Glomerular endothelial cell (primary cell): ENCODE results near the gene PGAM2. TPM values are rescaled to one million over a fixed set of nuclear protein-coding genes. Genes with fewer than 3 reads are reported as not detected.

Source experiments
- DNase-seq: peaks from one replicate; pipeline ENCODE4 v3.0.0-alpha.2; 2011; ENCODE audit warnings: low read depth, low spot score; ENCODE audit errors: extremely low read depth
- total RNA-seq: library from RNA; depleted of rRNA; stranded (reverse); fragments of >200 nt; gene quantifications from 2 replicates; pipeline ENCODE4 v1.2.3, GENCODE V29; 2015

The PGAM2 gene
- total RNA-seq, 1 donor from 2014 or later = not detected

DNA sequence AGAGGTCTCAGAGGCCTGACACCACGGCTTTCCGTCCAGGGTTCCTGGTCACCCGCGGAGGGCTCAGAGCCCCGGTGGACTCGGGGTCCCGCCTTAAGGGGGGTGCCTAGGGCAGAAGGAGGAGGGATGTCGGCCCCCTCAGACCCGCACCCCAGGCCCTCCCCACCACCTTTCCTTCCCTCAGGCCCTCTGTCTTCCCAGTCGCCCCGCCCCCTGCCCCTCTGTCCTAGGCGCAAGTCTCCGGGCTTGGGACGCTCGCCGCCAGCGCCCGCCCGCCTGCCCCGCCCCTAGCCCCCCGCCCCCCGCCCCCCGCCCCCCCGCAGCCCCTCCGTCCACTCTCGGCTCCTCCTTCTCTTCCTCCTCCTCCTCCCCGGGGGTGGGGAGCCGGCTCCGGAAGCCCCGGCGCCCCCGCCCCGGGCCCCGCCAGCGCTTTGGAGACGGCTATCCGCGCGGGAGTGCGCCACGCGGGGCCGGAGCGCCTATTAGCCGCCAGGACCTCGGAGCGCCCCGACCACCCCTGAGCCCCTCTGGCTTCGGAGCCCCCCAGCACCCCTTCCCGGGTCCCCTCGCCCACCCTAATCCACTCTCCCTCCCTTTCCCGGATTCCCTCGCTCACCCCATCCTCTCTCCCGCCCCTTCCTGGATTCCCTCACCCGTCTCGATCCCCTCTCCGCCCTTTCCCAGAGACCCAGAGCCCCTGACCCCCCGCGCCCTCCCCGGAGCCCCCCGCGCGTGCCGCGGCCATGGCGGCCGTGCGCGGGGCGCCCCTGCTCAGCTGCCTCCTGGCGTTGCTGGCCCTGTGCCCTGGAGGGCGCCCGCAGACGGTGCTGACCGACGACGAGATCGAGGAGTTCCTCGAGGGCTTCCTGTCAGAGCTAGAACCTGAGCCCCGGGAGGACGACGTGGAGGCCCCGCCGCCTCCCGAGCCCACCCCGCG, 38.8 kb upstream of the PGAM2 start, which contains the start of gene AEBP1:
Gene AEBP1, plus strand, starts transcription at position 423 of the 937 bp plus-strand sequence. Its CDS starts 321 bp downstream, at position 744.
- no peak for DNase-seq

DNA sequence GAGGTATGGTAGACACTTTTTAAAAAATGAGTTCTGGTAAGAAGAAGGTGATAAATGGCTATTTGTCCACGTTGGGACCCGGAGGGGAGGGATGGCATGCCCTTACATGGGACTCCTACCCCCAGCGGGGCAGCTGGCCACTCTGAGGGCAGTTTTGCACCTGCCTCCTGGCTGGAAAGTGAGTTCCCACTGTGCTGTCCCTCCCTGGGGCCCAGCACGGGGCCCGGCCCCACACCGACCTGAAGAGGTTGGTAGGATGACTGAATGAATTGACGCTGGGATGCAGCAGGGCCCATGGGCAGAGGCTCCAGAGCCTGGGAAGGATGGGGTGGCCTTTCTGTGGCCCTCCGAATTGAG, 38.2 kb upstream of the PGAM2 start:
- no peak for DNase-seq

DNA sequence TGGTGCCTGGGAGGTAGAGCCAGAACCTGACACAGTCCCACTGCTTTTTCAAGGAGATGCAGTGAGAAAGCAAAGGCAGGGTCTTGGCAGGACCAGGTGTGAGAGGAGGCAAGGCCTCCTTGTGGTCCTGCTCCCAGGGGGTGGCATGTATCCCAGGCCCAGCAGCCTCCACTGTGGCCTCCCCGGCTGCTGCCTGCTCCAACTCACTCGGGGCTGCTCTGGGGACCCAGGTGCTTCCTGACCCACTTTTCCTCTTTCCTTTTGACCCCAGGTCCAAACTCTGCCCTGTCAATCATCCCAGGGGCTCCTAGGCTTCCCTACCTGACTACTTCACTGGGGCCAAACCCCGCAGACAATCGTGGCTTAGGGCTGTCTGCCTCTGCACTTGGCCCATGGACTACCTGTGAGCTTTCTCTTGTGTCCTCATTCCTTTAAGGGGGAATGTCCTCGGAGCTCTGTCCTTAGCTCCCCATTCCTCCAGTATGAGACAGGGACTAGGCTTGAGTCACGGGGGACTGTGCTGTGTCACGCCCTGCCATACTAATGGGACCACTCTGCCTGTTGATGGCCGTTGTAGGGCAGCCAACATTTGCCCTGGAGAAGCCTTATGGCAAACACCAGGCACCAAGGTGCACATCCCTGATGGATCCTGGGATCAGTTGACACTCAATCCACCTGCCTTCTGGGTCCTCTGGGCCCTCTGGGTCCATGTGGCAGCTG, 37.6 kb upstream of the PGAM2 start:
- no peak for DNase-seq

DNA sequence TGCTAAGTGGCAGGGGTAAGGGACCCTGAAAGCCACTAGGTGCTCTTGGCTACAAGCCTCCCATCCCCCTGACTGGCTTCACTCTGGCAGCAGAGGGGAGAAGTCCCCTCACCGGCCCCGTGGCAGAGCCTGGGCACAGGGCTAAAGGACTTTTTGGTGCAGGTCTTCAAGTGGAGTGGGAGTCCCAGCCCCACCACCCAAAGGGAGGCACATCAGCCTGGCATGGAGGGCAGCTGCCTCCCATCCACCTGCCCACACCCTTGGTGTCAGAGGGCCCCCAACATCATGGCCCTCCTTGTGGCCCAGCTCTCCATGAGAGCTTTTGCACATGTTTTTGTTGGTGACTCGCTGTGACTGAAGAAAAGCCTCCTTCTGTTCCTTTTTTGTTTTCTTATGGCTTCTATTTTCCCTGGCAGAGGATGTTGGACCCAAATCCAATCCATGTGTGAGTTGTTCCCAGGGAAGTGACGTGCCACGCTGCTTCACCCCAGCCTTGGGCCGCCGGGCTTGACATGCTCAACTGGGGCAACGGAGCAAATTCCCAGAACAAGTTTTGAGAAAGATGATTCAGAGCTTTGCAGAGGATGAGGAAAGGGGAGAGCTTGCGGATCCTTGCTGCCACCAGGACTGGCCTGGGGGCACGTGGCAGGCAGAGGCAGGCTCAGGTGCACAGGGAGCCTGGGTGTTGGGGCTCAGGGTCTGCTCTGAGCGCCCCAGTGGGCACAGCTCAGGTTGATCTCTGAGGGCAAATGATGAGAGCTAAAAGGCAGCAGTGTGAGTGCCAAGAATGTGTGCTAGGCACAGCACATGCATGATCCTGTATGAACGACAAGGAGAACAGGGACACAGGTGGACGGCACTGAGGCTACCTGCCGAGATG, 36.8 kb upstream of the PGAM2 start:
- DNase-seq = no peak

DNA sequence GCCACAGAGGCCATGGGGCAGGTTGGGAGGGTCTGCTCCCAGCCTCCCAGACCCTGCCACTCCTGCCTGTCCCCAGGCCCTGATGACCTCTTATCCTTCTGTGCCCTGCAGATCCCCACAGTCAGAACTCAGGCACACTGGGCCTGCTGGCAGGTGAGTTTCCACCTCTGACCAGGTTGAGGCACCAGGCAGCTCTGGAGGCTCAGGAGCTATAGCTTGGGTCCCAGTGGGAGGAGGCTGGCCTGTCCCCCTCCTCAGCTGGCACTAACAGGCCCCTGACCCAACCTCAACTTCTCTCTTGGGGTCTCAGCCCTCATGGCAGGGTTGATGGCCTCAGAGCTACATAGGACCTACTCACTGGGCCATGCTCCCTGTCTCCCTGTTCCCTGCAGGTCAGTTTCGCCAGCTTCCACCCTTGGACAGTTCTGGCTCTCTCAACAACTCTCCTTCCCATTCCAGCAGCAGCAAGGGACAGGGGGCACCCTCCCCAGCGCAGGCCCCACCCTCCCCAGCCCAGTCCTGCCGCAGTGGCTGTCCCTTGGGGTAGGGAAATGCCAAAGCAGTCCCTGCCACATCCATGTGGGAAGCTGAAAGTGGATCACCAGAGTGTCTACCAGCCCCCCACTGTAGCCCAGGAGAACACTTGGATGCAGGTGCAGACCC, 36.1 kb upstream of the PGAM2 start:
- no peak for DNase-seq

DNA sequence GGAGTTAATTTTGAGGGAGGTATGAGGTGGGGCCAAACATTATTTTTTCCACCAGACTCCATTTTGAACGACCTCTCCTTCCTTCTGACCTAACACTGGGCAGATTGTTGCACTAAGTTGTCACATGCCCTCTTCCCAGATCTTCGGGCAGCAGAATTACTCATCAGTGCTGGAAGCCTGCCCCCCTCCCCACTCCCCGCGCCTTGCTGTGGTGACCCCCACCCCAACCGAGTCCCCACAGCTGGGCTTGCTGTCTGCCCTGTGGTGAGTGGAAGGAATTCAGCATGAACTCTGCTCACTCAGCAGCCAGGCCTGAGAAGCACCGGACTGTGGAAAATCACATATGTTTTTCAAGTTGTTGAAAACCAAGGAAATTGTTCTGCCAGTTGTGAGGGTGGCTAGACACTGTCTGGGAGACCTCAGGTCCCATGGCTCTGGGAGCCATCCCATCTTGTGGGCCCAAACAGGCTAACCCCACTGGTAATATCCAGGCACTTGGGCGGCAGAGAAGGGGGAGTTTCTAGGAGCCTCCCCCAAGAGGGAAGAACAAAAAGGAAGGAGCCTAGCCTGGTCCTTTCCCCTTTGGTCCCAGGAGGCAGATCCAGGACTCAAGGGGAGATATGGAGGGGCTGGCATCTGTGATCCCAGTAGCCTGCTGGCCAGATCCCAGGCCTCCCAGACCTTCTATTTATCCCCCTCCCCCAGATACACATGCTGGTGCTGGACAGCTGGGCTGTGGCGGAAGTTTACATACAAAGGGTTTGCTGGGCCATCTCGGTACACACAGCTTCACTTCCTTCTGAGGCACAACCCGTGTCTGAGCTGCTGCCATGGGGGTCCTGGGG, 35.3 kb upstream of the PGAM2 start:
- DNase-seq = no peak

DNA sequence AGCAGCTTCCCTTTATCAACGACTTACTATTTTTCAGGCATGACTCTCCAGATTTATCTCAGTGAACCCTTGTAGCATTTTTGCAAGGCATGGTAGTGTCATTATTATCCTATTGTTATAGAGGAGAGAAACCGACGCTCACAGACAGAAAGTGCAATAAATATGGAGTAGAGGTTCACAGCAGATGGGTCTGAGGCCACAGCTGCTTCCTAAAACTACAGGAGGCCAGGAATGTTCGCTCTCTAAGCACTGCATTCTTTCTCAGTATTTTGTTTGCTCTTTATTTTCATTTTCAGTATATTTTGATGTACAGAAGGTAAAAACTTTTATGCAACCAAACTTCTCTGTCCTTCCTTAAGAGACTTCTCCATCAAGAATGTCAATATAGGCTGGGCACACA, 34.3 kb upstream of the PGAM2 start:
- DNase-seq = no peak

DNA sequence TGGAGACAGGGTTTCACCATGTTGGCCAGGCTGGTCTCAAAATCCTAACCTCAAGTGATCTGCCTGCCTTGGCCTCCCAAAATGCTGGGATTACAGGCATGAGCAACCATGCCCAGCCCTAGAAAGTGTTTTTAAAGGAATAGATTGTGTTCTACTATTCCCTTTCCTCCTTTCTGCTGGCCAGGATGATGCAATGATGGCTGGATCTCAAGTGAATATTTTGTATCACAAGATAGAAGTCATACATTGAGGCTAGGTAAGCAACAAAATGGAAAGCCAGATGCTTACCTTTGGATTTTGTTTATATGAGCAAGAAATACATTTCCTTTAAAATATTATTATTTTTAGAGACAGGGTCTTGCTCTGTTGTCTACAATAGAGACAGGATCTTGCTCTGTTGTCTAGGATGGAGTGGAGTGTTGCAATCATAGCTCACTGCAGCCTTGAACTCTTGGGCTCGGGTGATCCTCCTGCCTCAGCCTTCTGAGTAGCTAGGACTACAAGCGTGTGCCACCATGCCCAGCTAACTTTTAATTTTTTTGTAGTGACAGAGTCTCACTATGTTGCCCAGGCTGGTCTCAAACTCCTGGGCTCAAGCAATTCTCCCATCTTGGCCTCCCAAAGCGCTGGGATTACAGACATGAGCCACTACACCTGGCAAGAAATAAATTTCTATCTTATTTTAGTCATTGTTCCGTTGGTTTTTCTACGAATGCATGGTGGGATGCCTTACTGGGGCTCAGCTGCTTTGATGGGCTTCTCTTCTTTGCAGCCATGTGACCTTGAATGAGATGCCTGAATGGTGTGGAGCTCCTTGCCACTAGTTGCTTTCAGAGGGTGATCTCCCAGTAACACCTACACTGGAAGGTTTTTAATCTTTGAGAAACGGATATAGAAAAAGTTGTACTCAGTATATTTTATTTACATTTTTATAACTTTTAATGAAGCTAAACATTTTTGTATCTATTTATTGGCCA, 33.0 kb upstream of the PGAM2 start:
- DNase-seq = no peak

DNA sequence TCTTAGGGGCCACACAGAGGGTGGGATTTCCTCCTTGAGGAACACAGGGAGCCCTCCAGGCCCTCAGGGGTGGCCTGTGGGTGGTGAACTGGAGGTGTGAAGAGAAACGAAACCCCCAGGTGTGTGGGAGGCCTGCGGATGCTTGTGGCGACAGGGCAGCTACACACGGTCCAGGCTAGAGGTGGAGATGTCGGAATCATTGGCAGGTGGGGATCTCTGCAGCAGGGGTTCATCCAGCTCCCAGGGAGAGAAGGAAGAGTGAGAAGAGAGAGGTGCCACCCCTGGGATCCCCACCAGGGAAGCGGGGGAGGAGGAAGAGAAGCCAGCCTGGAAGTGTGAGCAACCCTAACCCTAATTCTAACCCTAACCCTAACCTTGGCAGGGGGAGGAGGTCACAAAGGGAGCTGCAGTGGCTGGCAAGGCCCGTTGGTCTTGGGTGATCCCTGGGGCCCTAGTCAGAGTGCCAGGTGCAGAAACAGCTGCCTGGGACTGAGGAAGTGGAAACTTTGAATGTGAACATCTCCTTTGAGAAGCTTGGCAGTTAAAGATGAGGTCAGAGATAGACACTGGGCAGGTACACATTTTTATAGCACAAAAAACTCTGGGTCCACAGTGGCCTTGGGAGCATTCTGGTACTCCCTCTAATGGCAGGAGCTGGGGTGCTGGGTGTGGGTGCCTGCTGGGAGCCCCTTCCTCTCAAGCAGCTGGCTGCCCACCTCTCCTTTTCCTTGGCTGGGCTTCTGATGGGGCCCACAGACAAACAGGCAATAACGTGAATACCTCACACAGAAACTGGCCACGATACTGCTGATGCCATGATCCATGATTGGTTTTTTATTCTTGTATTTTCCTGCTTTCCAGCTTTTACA, 31.9 kb upstream of the PGAM2 start:
- DNase-seq = no peak

DNA sequence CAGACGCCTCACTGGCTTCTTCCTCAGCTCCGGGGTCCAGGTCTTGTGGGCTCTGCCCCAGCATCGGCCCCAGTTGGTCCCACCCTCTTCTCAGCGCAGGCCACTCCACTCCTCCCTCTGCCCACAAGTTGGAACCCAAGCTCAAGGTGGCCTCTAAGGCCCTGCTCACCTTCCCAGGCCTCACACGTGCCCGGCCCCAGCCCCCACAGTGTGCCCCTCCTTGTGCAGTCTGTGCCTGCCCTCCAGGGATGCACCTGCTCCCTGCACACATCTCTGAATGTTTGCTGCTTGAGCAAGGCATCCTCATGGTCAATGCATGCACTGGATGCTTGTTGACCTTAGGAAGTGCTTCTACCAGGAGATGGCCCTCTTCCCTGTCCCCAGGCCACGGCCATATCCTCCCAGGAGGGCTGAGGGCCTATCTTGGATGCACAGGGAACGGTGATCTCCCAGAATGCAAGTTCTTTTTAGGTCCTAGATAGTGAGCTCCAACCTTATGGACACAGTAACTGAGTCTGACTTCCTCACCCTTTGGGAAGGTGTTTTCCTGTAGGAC, 31.0 kb upstream of the PGAM2 start:
- no peak for DNase-seq

DNA sequence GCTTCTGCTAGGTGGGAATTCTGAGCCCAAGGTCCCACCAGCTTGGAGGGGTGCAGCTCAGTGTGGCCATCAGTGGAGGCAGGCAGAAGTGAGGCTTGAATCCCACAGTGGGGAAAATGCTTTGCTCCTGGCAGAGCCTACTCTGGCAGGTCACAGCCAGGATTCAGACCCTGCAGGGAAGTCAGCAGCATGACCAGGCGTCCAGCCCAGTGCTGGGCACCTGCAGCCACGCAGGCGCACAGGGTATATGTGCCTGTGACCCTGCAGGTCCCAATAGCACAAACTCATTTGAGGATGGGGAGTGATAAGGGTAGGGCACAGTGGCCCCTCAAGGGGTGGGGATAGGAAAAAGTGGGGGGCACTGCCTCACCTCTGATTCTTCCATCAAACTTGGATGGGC, 30.4 kb upstream of the PGAM2 start:
- DNase-seq = no peak

DNA sequence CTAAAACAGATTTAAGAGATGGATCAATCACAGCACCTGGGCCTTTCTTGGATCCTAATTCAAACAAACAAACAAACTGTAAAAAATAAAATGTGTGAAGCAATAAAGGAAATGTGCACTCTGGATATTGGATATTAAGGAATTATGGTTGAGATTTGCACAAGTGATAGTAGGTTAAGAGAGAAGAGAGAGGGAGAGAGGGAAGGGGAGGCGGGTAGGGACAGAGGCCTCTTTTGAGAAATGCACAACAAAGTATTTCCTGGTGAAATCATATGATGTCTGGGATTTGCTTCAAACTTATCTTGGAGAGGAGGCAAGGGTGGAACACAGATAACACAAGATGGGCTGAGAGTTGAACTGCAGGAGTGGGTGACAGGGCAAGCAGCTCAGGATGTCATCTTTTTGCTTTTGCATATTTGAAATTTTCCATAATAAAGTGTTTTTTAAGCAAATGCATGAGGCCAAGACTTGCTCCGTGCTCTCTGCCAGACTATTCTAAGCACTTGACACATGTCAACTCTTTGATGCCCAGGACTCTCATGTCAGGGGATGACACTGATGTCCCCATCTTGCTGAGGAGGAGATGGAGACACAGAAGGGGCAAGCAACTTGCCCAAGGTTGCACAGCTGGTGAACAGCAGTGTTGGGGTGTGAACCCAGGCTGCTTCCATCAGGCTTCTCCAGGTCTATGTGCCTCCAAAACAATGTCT, 29.7 kb upstream of the PGAM2 start:
- DNase-seq = no peak

DNA sequence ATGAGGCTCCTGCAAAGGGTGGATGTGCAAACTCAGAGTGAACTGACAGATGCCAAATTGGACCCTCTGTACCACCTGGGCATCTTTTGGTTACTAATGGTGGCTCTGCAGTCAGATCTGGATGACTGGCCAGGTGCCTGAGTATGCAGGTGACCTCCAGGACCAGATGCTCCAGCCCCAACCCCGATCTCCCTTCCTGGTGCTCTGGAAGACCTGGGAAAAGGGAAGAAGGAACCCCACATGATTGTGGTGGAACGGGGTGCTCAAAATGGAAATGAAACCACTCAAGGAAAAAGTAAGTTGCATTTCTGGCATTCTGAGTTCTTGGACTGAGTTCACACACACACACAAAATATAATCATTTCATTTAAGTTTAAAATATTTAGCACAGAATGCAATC, 29.0 kb upstream of the PGAM2 start:
- no peak for DNase-seq

DNA sequence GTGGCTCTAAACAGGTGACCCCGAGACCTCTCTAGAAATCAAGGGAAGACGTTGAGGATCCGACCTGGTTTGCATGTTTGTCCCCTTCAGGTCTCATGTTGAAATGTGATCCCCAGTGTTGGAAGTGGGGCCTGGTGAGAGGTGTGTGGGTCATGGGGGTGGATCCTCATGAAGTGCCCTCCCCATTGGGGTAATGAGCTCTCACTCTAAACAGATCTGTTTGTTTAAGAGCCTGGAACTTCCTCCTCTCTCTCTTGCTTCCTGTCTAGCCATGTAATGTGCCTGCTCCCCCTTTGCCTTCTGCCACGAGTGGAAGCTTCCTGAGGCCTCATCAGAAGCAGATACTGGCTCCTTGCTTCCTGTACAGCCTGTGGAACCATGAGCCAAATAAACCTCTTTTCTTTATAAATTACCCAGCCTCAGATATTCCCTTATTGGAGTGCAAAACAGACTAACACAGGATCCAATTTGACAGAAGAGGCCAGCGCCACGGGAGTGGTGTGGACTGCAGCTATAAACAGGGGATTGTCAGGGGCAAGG, 27.8 kb upstream of the PGAM2 start:
- no peak for DNase-seq

DNA sequence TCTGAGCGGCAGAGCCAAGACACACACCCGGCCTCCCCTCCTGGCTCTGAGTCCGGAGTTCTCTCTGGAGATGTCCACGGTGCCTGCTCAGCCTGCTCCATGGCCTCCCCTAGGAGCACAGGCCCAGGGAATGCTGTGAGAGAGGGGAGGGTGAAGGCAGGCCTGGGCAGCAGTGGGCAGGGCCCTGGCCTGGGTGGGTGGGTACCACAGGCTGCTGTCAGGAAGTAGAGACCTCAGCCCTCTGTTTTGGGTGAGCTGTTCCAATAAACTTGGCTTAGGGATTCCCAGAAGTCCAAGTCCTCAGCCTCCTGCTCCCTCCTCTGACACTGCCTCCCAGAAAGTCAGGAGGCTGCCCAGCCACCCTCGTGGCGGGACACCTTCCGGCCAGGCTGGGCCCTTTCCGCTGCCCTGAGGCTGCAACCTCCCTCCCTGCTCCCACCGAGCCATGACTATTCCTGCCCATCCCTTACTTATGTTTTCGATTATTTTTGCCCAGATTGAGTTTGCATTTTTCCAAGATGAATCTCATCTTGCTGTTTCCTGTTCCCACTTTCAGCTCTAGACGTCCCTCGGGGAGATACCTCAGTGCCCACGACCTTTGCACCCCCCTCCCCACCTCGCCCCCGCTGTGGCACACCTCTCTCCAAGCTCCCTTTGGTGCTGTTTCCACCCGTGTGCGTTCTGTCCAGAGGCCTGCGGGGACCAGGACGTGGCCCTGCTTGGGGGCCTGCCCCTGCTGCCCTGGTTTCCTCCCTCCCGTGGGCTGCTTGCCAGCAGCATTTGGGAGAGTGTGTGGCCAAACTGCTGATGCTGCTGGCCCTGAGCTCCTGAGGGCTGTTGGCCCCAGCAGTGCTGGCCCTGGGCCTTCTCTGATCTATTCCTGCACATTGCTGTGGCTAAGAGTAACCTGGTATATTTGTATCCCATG, 22.8 kb upstream of the PGAM2 start:
- DNase-seq = no peak
